Mucosa of gallbladder (tissue), 1 donor: ENCODE data around the gene TTYH2. TPM values are rescaled to one million over a fixed set of nuclear protein-coding genes. Genes with fewer than 3 reads are reported as not detected.

Experiments
- DNase-seq: peaks from one replicate; pipeline ENCODE4 v3.0.0-alpha.2; 2020; ENCODE audit warnings: low spot score
- total RNA-seq: library from RNA; stranded (reverse); gene quantifications from one replicate; pipeline ENCODE4 v1.2.1, GENCODE V29; 2021
- donor health status: DM: no; HTN: no; CAD: no.

TTYH2 gene
- total RNA-seq, 1 donor from 2014 or later: 6.9 TPM

DNA sequence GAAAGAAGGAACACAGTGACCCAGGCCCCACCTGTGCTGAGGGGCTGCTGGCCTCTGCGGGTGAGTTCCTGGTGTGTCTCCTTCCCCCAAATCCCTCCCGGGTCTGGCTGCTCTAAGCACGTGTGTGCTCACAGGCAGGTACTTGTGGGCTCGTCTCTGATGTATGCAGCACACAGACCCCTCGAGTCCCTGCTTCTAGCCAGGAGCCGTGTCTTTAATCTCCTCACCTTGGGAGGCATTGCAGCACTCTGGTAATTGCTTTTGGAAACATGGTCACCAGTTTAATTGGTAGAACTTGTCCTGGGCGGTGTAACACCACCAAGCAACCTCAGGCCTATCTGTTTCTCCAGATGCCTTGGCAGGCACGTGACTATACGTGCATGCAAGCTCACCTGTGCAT is 18.7 kb upstream of the TTYH2 start:
- DNase-seq: no peak

DNA sequence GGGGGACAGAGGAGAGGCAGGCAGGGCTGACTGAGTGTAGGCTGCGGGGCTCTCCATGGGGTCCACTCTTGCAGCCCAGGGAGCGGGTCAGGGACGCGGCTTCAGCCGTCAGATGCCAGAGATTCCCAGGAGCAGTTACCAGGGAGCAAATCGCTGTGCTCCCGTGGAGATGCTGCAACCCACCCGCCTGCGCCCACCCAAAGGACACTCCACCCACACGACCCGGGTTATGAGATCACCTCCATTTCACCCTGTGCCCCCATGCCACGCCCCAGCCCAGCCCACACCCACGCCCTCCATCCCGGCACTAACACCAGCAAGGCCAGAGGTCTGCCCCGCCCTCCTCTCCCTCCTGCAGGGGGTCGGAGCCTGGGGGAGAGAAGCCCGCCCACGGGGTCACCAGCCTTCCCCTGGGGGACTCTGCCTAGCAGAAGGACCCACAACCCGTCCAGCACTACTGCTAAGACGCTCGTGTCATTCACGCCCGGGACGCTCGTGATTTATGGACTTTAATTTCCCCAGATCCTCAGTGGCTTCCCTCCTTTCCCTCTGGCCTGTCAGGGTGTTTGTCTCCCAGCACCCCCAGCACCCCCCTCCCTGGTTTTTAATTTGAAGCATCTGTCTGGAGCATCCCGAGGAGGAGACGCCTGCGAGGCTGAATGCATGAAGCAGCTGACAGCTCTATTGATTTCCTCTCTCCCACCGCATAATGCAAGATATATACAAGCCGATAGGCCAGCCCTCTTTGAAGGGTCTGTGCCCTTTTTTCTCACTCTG is 16.6 kb upstream of the TTYH2 start:
- no peak for DNase-seq

DNA sequence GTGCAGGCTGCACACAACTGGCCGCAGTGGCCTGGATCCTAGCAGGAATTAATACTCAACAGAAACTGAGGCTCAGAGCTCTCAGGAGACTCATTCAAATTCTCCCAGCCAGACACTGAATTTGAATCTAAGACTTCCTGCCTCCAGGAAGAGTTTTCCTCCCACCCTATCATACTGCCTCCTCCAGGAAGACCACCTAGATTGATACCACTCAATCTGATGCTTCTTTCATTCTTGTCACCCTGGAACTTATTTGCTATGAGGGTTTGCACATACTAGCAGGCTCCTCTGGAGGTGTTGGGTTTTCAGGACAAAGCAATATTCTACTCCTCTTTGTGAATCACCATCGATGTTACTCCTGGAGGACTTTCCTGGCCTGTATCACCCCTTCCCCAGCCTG is 15.6 kb upstream of the TTYH2 start:
- DNase-seq: no peak

DNA sequence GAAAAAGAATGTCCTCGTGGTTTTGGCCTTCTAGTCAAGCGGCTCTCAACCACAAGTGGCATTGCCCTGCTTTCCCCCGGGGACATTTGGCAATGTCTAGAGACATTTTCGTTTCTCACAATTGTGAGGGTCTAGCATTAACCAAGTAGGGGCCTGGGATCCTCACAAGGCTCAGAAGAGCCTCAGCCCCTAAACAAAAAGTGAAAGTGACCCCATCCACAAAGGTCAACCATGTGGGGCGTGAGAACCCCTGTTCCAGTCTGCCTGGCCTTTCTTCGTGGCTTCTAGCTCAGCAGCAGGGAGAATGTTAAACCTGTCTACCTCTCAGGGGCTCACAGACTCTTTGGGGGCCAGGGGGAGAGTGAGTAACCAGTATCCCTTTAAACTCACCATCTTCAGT is 14.7 kb upstream of the TTYH2 start:
- no peak for DNase-seq

DNA sequence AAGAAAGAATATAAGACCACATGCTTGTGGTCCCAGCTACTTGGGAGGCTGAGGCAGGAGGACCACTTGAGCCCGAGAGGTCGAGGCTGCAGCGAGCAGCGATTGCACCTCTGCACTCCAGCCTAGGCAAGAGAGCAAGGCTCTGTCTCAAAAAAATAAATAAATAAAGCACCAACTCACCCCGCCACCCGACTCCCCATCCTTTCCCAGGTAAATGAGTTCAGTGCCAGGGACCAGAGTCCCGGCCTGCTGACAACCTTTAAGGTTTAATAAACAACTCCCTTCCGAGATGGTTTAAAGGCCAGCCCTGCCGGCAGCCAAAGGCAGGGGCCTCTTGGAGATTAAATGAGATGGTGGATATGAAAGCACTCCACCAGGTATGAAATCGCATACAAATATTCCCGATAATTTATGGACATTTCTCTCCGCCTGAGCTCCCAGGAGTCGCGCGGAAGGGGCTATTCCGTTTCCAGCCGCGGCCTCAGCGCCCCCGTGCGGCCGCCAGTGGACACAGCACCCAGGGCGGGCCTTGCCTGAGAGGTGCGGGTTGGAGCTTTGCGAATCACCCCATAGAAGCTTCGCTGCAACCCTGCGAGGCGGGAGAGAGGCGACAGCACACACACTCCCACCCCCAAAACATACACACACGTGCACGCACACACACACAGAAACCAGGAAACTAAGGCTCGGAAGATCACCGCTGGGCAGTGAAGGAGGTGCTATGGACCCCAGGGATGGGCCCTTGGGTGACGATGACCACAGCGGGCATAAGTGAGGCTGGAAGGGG is 13.9 kb upstream of the TTYH2 start:
- DNase-seq: peak; percentile 58

DNA sequence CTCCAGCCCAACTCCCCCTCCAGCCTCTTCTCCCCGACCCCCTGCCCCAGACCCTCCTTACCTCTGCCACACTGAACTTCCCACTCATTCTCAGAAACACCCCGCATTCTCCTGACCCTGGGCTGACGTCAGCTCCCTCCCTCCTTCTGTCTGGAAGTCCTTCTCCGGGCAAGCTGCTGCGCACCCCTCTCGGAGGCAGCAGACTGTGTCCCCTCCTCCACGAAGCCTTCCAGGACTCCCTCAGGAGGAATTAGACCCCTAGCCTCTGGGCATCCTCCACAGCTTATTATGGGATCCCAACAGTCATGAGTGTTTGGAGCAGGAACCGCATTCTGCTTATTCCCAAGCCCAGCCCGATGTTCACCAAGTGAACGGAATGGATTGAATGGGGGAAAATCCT is 13.3 kb upstream of the TTYH2 start:
- no peak for DNase-seq

DNA sequence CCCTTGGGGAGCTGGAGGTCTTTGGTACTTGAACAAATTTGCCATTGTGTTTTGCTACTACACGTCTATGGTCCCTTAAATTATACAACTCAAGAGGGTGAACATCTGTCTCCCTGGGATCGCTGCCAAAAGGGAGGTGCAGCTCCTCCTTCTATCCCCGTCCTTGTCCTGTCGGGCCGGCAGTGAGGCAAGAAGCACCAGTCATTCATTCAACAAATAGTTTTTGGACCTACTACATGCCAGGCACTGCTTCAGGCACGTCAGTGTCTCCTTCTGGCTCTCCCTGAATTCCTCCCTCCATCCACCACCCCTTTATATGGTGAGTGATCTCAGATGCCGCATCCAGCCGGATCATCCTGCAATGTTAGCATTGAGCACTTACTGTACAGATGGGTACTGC is 12.1 kb upstream of the TTYH2 start:
- DNase-seq: no peak

DNA sequence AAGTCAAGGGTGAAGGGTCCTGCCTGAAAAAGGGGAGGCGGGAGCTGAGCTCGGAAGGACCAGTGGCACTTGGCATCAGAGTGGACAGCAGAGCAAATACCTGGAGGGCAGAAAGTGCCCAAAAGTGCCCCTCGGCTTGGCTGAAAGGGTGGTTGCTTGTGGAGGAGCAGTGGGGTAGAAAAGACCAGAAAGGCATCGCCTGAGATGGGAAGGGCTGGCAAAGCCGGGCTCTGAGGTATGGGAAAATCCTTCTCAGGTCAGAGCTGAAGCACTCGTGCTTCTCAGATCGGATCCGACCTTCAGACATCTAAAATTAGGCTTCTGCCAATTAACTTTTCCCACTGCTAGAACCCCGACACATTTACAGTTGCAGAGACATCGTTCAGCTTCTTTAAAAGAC is 11.4 kb upstream of the TTYH2 start:
- DNase-seq: no peak

DNA sequence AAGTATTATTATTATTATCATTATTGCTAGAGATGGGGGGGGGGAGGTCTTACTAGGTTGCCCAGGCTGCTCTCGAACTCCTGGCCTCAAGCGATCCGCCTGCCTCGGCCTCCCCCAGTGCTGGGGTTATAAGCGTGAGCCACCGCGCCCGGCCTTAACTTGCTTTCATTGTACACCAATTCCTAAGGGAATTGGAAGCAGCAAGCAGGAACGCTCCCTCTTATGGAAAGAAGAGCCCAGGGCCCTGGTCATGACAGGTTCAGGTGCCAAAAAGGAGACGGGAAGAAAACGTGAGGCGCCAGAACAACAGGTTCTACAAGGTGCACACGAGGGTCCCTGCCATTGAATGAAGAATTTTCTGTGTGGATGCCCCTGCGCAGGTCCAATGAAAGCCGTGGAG is 10.4 kb upstream of the TTYH2 start:
- DNase-seq: no peak

DNA sequence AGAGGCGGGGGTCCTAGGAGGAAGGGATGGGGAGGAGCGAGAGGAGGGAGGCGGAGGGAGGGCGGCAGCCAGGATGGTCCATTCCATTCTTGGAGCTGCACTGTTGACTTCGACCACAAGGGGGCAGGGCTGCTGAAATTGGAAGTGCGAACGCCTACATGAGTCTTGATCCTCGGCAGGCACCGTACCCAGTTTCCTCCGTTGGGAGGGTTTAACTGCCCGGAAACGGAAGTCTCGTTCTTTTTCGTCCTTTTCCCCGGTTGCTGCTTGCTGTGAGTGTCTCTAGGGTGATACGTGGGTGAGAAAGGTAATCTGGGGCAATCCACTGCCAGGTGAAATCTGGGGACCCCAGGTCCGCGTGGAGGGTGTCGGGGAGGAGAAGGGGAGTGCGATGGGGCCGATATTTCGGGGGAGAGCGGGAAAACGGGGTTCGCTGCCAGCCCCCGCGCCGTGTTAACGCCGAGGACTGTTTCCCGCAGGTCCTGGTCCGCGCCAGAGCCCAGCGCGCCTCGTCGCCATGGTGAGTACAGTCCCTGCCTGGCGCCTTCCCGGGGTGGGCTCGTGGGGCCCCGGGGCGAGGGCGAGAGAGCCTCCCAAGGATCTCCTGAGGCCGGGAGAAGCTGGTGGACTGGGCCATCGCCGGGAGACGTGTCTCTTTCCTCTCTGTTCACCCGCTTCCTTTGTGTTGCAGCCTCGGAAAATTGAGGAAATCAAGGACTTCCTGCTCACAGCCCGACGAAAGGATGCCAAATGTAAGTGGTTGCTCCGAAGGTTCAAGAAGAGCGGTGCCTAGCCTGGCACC is 9.7 kb upstream of the TTYH2 start, which contains the start of gene RPL38:
Gene RPL38 (plus strand): TSS at position 240 of the 802 bp plus-strand sequence. CDS start 278 bp downstream, at position 518.
- peak; percentile 97 for DNase-seq

DNA sequence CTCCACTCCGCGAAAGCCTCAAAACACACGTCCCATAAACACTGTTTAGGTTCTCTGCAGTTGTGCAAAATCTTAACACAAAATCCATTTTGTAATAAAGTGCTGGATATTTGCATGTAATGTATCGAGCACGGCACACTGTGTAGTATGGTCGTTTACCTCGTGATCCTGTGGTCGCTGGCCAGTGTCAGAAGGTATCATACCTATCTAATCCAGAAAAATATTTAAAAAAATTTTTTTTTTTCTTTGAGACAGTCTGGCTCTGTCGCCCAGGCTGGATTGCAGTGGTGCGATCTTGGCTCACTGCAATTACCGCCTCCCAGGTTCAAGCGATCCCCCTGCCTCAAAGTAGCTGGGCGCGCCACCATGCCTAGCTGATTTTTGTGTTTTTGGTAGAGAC is 8.9 kb upstream of the TTYH2 start:
- no peak for DNase-seq

DNA sequence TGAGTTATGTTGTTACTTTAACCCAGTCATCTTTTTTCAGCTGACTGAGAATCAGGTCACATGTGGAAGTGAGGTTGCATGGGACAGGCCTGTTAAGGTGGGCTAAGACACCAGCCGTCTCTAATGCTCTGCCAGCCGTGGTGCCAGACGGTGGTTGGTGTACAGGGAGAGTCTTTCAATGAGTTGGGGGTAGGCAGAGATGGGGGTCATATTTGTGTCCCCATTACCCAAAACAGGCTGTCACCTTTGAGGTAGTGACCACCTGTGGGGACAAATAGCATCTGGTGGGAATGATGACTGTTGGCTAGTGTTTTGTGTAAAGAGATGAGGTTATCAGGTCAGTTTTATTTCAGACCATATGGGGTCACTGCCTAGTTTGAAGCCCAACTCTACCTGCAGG is 8.1 kb upstream of the TTYH2 start:
- DNase-seq: no peak

DNA sequence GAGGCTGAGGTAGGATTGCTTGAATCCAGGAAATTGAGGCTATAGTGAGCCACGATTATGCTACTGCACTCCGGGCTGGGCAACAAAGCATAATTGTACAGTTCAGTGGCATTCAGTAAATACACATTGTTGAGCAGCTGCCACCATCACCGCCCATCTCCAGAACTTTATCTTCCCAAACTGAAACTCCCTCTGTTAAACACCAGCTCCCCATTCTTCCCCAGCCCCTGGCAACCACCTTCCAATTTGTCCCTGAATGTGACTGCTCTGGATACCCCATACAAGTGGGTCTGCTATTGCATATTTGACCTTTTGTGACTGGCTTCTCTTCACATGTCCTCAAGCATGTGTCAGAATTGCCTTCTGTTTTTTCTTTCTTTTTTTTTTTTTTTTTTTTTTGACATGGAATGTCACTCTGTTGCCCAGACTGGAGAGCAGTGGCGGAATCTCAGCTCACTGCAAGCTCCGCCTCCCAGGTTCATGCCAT is 7.0 kb upstream of the TTYH2 start:
- no peak for DNase-seq

DNA sequence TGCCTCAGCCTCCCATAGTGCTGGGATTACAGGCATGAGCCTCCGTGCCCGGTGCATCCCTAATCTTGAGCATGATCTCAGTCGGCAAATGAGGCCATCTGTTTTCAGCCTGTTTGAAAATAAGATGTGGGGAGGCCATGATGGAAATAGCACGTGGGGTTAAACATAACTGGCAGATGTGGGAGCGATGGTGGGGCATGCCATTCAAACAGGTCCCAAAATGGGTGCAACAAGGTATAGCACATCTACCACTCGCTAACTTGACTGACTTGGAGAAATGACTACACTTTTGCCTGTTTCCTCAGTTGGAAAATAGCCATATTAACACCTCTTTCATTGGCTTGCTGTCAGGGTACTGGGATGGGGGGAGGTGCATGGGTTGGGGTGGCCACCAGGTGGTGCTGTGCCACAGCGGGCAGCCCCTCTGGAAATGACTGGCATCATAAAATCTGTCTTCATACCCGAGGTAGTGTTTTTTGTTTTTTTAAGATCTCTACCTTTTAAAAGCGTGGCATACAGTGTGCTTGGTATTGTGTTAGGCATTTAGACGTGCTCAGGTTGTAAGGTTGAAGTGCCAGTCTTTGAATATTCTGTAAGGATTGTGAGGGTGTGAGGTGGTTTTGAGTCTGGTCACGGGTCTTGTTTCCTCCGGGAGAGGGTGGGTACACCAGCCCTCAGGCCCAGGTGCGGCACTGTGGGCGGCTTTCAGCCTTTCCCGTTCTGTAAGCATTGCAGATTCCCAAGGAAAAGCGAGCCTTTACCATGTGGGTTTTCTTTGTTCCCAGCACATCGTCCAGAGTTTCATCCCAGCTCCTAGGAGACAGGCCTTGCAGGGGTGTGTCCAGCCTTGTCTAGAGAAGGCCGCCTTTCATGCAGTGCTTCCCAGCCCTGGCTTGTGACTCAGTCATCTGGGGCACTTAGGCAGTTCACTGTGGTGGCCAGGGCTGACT is 2.9 kb upstream of the TTYH2 start:
- peak; percentile 68 for DNase-seq

DNA sequence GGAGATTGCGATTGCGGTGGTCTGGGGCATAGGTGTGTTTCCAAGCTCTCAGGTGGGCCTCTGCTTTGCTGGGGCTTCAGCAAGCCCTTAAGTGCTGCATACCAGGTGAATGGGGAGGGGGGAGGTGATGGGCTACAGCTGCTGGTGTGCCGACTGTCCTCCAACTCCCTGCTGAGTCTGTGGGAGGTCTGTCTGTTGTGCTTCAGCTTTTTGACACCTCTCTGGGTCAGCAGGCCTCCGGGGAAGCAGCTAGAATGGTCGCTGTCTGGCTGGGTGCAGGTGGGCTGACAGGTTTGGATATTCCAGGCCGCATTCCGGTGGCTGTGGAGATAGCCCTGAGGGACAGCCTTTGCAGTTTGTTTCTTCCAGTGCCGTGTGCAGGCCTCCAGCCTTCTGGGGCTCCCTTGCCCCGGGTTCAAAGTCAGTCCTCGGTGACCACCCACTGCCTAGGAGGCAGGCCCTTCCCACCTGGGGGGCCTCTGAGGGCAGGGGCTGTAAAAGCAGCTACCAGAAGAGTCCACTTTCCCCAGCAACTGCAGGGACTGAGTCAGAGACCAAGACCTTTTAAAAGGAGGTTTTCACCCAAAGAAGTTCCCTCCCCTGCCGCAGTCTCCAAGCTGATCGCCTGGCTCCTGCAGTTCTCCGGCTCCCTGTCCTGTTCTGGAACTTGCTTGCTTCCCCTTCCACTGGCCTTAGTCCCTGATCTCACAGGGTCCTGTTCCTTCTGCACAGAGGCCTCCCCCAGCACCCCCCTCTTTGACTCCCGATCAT is 2.0 kb upstream of the TTYH2 start:
- no peak for DNase-seq

DNA sequence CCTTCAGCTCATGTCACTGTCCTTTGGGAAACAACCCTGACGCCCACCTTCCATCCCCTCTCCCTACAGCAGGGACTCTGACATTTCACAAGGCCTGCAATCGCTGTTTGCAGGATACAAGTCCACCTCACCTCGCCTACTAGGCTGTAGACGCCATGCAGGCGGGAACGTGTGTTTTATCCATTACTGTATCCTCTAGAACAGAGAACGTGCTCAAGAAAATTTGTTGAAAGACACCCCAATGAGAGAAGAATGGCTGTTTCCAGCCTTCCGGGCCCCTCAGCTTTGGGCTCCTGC is 1.5 kb upstream of the TTYH2 start:
- no peak for DNase-seq

DNA sequence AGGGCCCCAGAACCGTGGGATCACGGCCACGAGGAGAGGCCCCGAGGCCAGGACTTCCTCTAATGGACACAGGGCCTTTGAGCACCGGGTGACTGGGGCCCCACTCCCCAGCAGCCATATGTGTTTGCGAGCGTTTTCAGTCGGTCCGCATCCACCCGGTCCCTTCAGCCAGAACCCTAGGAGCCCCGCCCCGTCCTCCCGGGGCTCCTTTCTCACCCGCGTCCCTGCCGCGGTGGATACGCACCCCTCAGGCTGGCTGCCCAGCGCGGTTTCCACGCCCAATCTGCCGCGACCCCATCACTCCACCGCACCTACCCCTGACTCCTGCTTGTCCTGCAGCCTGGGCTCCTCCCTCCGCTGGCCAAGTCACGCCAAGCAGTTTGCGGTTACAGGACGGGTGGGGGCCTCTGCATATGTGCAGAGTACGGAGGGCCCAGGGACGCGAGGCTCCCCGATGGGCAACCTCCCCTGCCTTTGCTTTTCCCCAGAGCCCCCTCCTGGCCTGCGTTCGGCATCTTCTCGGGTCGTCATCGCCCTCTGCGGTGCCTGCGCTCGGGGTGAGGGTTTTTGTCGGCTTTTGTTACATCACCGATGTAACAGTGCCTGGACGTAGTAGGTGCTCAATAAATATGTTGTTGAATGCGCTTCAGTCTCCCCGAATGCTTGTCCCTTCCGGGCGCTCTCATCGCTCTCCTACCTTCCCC is 1.0 kb upstream of the TTYH2 start:
- no peak for DNase-seq

DNA sequence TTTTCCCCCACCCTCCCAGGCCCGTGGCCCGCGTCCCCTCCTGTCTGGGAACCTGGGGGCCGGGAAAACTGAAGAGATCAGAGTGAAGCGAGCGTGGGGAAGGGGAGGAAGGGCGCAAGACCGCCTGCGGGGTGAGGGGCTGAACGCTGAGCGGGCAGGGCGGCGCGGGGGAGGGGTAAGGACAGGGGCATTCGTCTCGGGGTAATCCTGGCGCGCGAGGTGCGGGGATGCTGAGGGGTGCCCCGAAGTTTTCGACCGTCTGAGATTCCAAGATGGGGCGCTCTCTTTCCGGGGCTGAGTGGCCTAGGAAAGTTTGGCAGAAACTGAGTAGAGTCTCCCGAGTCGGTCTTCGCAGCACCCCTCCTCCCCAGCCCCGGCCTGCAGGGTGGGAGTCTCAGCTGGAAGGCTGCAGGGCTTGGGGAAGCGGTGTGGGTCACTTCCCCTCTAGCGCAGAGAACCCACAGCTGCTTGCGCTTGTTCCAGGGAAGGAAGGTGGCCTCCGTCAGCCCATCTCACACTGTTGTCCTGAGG is 555 bp downstream of the TTYH2 start:
- DNase-seq: no peak

DNA sequence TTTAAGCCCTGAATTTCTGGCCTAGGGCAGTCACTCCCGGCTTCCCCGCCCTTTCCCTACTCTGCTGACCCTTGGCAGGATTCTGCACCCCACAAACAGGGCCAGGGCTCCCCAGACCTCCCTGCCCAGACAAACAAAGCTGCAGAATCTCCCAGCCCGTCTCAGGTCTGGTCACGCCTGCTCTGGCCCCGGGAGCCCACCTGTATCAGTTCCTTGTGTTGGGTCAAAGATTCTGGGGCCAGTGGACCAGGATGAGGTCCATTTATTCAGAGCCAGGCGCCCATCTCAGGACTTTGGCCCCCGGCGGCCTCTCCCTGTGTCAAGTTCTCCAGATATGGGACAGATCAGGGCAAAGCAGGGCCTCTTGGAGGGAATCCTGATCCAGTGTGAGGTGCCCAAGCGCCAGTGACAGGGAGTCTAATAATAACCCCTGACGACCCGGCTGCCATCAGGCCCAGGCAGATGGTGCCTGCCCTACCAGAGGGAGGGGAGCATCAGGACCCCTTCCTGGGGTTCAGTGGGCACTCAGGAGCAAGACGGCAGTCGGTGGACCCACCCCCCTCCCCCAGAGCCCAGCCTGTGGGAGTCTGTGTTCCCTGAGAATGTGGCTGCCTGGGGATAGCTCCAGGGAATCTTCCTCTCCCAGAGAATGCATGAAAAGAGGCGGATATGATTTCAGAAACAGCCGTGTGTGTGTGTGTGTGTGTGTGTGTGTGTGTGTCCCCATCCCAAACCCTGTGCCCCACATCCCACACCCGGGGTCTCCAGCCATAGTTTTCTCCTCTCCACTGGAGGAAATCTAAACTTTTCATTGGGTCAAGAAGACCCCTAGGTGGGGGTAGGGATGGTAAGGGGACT is 1.3 kb downstream of the TTYH2 start:
- no peak for DNase-seq
